ENCODE data around the gene SUN2. TPM values are rescaled to one million over a fixed set of nuclear protein-coding genes. Genes with fewer than 3 reads are reported as not detected.
A peak's percentile ranks its signal among the peaks of the same experiment; 100 is the strongest.

SUN2 gene
- total and polyA plus RNA-seq, 8 donors = 58.1 to 174 (median 72.4) TPM

- ATAC-seq (peak; percentile 67), DNase-seq (peak in 2 of 4 donors; percentile 60 to 70)
- intact Hi-C loops (cut with DNase I) = no loop called here
- no peak overlapping the region for H3K27ac ChIP-seq
- peaks cover 0 to 98% of the 10 kb centered on the region in 2 donors for H3K36me3 ChIP-seq
- no peaks in the 10 kb centered on the region for H3K9me3 ChIP-seq
- no peaks in the 10 kb centered on the region for H3K27me3 ChIP-seq
- H3K4me3 ChIP-seq = no peak overlapping the region
- peaks cover 4 to 29% of the 10 kb centered on the region in 2 donors for H3K4me1 ChIP-seq
- TF ChIP-seq CTCF (IDR thresholded peaks at IDR 0.05) = no peak
These were observed 20.1 kb downstream of the SUN2 start for GRCh38 chr22:38735465-38736256.

- Histone ChIP-seq H3K36me3 (peaks cover 0 to 98% of the 10 kb centered on the region in 2 donors), H3K27ac (no peak overlapping the region), H3K9me3 (no peaks in the 10 kb centered on the region), H3K27me3 (no peaks in the 10 kb centered on the region), H3K4me3 (no peak overlapping the region), H3K4me1 (peaks cover 4 to 29% of the 10 kb centered on the region in 2 donors)
- ATAC-seq (no peak), DNase-seq (peak in 1 of 4 donors; percentile 37)
- no peak for TF ChIP-seq CTCF (IDR thresholded peaks at IDR 0.05)
- intact Hi-C loops (cut with DNase I) = no loop called here
These were observed 20.7 kb downstream of the SUN2 start for GRCh38 chr22:38735126-38735464.

- no peak for TF ChIP-seq CTCF (IDR thresholded peaks at IDR 0.05)
- DNase-seq (peak in 1 of 4 donors; percentile 51), ATAC-seq (no peak)
- Histone ChIP-seq H3K27me3 (no peaks in the 10 kb centered on the region), H3K4me3 (no peak overlapping the region), H3K9me3 (no peaks in the 10 kb centered on the region), H3K36me3 (peaks cover 3 to 98% of the 10 kb centered on the region in 2 donors), H3K4me1 (peaks cover 4 to 29% of the 10 kb centered on the region in 2 donors), H3K27ac (peak overlapping the region in 1 of 2 donors; percentile 65)
- intact Hi-C loops (cut with DNase I) = no loop called here
These were observed 21.2 kb downstream of the SUN2 start for GRCh38 chr22:38734421-38735100.

- DNase-seq = peak in 1 of 4 donors; percentile 57
- ATAC-seq = peak; percentile 54
- no peaks in the 10 kb centered on the region for H3K27me3 ChIP-seq
- H3K4me3 ChIP-seq = no peak overlapping the region
- intact Hi-C loops (cut with DNase I) = no loop called here
- no peaks in the 10 kb centered on the region for H3K9me3 ChIP-seq
- TF ChIP-seq CTCF (IDR thresholded peaks at IDR 0.05) = no peak
- peaks cover 6 to 98% of the 10 kb centered on the region in 2 donors for H3K36me3 ChIP-seq
- peak overlapping the region in 1 of 2 donors; percentile 65 for H3K27ac ChIP-seq
- H3K4me1 ChIP-seq = peaks cover 4 to 29% of the 10 kb centered on the region in 2 donors
These were observed 21.9 kb downstream of the SUN2 start for GRCh38 chr22:38733724-38734381.

GRCh38 chr22:38733329-38733723 is 22.5 kb downstream of the SUN2 start:
- Histone ChIP-seq H3K27ac (peak overlapping the region; percentile 19 to 65), H3K36me3 (peaks cover 6 to 98% of the 10 kb centered on the region in 2 donors), H3K27me3 (no peaks in the 10 kb centered on the region), H3K4me3 (no peak overlapping the region), H3K4me1 (peaks cover 4 to 29% of the 10 kb centered on the region in 2 donors), H3K9me3 (no peaks in the 10 kb centered on the region)
- intact Hi-C loops (cut with DNase I) = no loop called here
- DNase-seq = peak in 1 of 4 donors; percentile 85
- peak; percentile 63 for ATAC-seq
- peak; percentile 52 to 77 for TF ChIP-seq CTCF (IDR thresholded peaks at IDR 0.05)
